Gastrocnemius medialis (tissue), 4 donors: Measurements from ENCODE around the gene MTHFSD. TPM values are rescaled to one million over a fixed set of nuclear protein-coding genes. Genes with fewer than 3 reads are reported as not detected.

Experiments used
- ATAC-seq, 2 donors: fragments of 150-250 bp; one replicate each; pipeline ENCODE4 v1.9.1; 2016
- DNase-seq, 2 donors: peaks; one replicate each; pipeline ENCODE4 v3.0.0-alpha.2; 2019
- H3K27ac ChIP-seq, 4 donors: fragments of 200-600 bp; sonication (generic); 1 replicate in 1 of 4; 2 replicates in 3 of 4; pipeline ENCODE4 v1.5.1; 2016 to 2018; ENCODE audit warnings: mild to moderate bottlenecking in 2 of 4, moderate library complexity in 1 of 4
- H3K27me3 ChIP-seq, 3 donors: fragments of 200-600 bp; sonication (generic) in 2 of 3; 1 replicate in 1 of 3; 2 replicates in 2 of 3; pipeline versions ENCODE4 v1.5.1 to v1.6.0; 2016 to 2019; ENCODE audit warnings: mild to moderate bottlenecking in 1 of 3, moderate library complexity in 1 of 3
- H3K36me3 ChIP-seq, 2 donors: fragments of 200-600 bp; sonication (generic) in 1 of 2; one replicate each; pipeline ENCODE4 v1.5.1; 2017 to 2018
- H3K4me1 ChIP-seq, 2 donors: fragments of 200-600 bp; sonication (generic) in 1 of 2; one replicate each; pipeline ENCODE4 v1.5.1; 2016 to 2017; ENCODE audit warnings: mild to moderate bottlenecking in 2 of 2
- H3K4me3 ChIP-seq, 4 donors: fragments of 200-600 bp; sonication (generic) in 3 of 4; 1 replicate in 1 of 4; 2 replicates in 3 of 4; pipeline ENCODE4 v1.5.1; 2016 to 2019; ENCODE audit warnings: mild to moderate bottlenecking in 2 of 4
- H3K9me3 ChIP-seq, 3 donors: fragments of 200-600 bp; sonication (generic) in 2 of 3; 1 replicate in 1 of 3; 2 replicates in 2 of 3; pipeline ENCODE4 v1.5.1; 2016 to 2019
- POLR2A ChIP-seq, 2 donors: fragments of 450-650 bp; IDR thresholded peaks; one replicate each; pipeline ENCODE4 v1.6.1; 2017; ENCODE audit warnings: antibody characterized with exemption in 2 of 2, mild to moderate bottlenecking in 2 of 2, moderate library complexity in 2 of 2
- in situ Hi-C, 4 donors: fragments of 200-750 bp; cut with MboI; loops; one replicate each; pipeline versions ENCODE4 v1.15.0 to v1.8.0; 2017; ENCODE audit warnings: low sequenced_read_pairs in 4 of 4
- intact Hi-C: fragments of 100-400 bp; cut with DNase I; formaldehyde crosslinking; loops from one replicate; pipeline ENCODE4 v1.15.1; 2023; ENCODE audit warnings: low total_unique reads
- total RNA-seq, 4 donors: library from RNA; depleted of rRNA; stranded (reverse); fragments of >200 nt; gene quantifications; one replicate each; pipeline versions ENCODE4 v1.1.0 to v1.2.3, GENCODE V29; 2016
- TF ChIP-seq, protein P1 (sequence below), 5 experiments: fragments of 450-650 bp in 3 of 5; fragments of 200-600 bp in 2 of 5; sonication (generic) in 2 of 5; IDR thresholded peaks in 4 of 5; conservative IDR thresholded peaks in 1 of 5; 1 replicate in 4 of 5; 2 replicates in 1 of 5; pipeline ENCODE4 v1.5.1; 2016 to 2019; ENCODE audit warnings: antibody characterized with exemption in 5 of 5, mild to moderate bottlenecking in 3 of 5, moderate library complexity in 3 of 5

Gene MTHFSD
- total RNA-seq, 4 donors from 2014 or later, result 10.9 to 31.2 (median 16.0) TPM

DNA sequence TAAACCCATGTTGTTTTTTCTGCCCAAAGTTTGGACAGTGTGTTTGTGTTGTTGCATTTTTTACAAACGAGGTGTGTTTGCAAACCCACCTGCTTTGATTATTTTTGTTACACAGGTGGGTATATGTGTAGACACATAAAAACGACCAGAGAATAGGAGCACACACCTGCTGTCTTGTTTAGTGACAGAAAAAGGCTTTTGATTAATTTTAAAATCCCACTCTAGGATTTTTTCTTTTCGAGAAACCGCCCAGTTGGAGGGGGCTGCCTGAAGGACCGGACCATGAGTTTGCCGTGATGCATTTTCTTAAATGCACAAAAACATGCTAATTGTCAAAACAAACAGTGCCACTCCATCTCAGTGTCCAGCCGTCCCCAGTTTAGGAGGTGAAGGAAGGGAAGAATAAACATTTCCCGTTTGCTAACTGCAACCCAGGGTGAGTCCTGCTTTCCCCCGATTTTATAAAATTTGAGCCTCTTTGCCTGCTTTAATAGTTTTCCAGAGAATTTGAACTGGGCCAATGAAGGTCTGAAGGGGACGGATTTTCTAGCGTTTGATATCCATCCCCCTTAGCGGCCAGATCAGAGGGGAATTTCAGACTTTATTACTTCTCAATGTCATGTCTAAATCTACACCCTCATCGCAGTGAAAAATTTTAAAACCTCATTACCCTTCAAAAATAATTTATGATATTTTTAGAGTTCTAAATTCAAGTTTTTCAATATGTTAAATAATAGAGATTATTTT, 14.8 kb upstream of the MTHFSD start:
- in situ Hi-C loops, result loop anchor here (5.0 to 25.0 kb wide), 7 partner anchors 305 to 817 kb away; partner anchors contain the start of genes FBXO31 (in 1 of the 4) and MAP1LC3B (in 1 of the 4)
- TF ChIP-seq, protein P1, sequence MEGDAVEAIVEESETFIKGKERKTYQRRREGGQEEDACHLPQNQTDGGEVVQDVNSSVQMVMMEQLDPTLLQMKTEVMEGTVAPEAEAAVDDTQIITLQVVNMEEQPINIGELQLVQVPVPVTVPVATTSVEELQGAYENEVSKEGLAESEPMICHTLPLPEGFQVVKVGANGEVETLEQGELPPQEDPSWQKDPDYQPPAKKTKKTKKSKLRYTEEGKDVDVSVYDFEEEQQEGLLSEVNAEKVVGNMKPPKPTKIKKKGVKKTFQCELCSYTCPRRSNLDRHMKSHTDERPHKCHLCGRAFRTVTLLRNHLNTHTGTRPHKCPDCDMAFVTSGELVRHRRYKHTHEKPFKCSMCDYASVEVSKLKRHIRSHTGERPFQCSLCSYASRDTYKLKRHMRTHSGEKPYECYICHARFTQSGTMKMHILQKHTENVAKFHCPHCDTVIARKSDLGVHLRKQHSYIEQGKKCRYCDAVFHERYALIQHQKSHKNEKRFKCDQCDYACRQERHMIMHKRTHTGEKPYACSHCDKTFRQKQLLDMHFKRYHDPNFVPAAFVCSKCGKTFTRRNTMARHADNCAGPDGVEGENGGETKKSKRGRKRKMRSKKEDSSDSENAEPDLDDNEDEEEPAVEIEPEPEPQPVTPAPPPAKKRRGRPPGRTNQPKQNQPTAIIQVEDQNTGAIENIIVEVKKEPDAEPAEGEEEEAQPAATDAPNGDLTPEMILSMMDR (IDR thresholded peaks at IDR 0.05 in 4 of 5, conservative IDR thresholded peaks at IDR 0.05 in 1 of 5), result no peak
- TF ChIP-seq POLR2A (IDR thresholded peaks at IDR 0.05), result no peak
- intact Hi-C loops, result no loop called here

GRCh38 chr16:86568677-86569623, 13.9 kb upstream of the MTHFSD start:
- Histone ChIP-seq H3K36me3 (no peaks in the 10 kb centered on the region), H3K4me1 (peaks cover 0 to 5% of the 10 kb centered on the region in 2 donors), H3K9me3 (no peaks in the 10 kb centered on the region), H3K27ac (no peak overlapping the region), H3K4me3 (peak overlapping the region; percentile 20 to 49 (median 36)), H3K27me3 (peaks cover 88 to 90% (median 90%) of the 10 kb centered on the region in 3 donors)
- TF ChIP-seq POLR2A (IDR thresholded peaks at IDR 0.05), result no peak
- TF ChIP-seq, protein P1 (IDR thresholded peaks at IDR 0.05 in 4 of 5, conservative IDR thresholded peaks at IDR 0.05 in 1 of 5), result no peak
- in situ Hi-C loops (loop anchor here (5.0 to 25.0 kb wide), 7 partner anchors 306 to 818 kb away; partner anchors contain the start of genes FBXO31 (in 1 of the 4) and MAP1LC3B (in 1 of the 4)), intact Hi-C loops (no loop called here)
- DNase-seq (no peak), ATAC-seq (no peak)

More for the DNA sequence above, 14.8 kb upstream of the MTHFSD start:
- H3K9me3 ChIP-seq, result no peaks in the 10 kb centered on the region
- peaks cover 78 to 81% (median 81%) of the 10 kb centered on the region in 3 donors for H3K27me3 ChIP-seq
- H3K27ac ChIP-seq, result no peak overlapping the region
- peak overlapping the region in 1 of 4 donors; percentile 49 for H3K4me3 ChIP-seq
- H3K4me1 ChIP-seq, result no peaks in the 10 kb centered on the region
- DNase-seq (no peak), ATAC-seq (no peak)
- no peaks in the 10 kb centered on the region for H3K36me3 ChIP-seq

DNA sequence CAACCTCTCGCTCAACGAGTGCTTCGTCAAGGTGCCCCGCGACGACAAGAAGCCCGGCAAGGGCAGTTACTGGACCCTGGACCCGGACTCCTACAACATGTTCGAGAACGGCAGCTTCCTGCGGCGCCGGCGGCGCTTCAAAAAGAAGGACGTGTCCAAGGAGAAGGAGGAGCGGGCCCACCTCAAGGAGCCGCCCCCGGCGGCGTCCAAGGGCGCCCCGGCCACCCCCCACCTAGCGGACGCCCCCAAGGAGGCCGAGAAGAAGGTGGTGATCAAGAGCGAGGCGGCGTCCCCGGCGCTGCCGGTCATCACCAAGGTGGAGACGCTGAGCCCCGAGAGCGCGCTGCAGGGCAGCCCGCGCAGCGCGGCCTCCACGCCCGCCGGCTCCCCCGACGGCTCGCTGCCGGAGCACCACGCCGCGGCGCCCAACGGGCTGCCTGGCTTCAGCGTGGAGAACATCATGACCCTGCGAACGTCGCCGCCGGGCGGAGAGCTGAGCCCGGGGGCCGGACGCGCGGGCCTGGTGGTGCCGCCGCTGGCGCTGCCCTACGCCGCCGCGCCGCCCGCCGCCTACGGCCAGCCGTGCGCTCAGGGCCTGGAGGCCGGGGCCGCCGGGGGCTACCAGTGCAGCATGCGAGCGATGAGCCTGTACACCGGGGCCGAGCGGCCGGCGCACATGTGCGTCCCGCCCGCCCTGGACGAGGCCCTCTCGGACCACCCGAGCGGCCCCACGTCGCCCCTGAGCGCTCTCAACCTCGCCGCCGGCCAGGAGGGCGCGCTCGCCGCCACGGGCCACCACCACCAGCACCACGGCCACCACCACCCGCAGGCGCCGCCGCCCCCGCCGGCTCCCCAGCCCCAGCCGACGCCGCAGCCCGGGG, 12.9 kb upstream of the MTHFSD start:
- ATAC-seq, result no peak
- peaks cover 82 to 85% (median 82%) of the 10 kb centered on the region in 3 donors for H3K27me3 ChIP-seq
- peak overlapping the region in 3 of 4 donors; percentile 44 to 59 (median 53) for H3K27ac ChIP-seq

More for the DNA sequence above, 12.9 kb upstream of the MTHFSD start:
- Histone ChIP-seq H3K4me3 (peak overlapping the region; percentile 27 to 49 (median 32)), H3K9me3 (no peaks in the 10 kb centered on the region), H3K36me3 (no peaks in the 10 kb centered on the region), H3K4me1 (peaks cover 0 to 6% of the 10 kb centered on the region in 2 donors)
- no peak for DNase-seq
- in situ Hi-C loops, result loop anchor here (5.0 to 25.0 kb wide), 7 partner anchors 307 to 819 kb away; partner anchors contain the start of genes FBXO31 (in 1 of the 4) and MAP1LC3B (in 1 of the 4)
- TF ChIP-seq, protein P1 (IDR thresholded peaks at IDR 0.05 in 4 of 5, conservative IDR thresholded peaks at IDR 0.05 in 1 of 5), result peak in 1 of 5 experiments; percentile 13
- TF ChIP-seq POLR2A (IDR thresholded peaks at IDR 0.05), result no peak
- intact Hi-C loops, result no loop called here
